NCI-H1930 (cell line): Measurements from ENCODE around the gene IGFBP3.

Experiments
- DNase-seq, 2 experiments: peaks; one replicate each; lab custom pipeline; 2025; lab: John Stamatoyannopoulos, UW

The IGFBP3 gene

GRCh38 chr7:45872116-45873034, 48.7 kb downstream of the IGFBP3 start:
- peak in 1 of 2 experiments; percentile 13 for DNase-seq

GRCh38 chr7:45869426-45869825, 51.6 kb downstream of the IGFBP3 start:
- DNase-seq, result no peak

GRCh38 chr7:45867471-45867870, 53.6 kb downstream of the IGFBP3 start:
- no peak for DNase-seq

- DNase-seq, result no peak
Observed at GRCh38 chr7:45865594-45866410, 55.3 kb downstream of the IGFBP3 start.

- no peak for DNase-seq
Observed at GRCh38 chr7:45863715-45864114, 57.4 kb downstream of the IGFBP3 start.
